H9 (cell line): ENCODE data around the gene FPGS. TPM values are rescaled to one million over a fixed set of nuclear protein-coding genes. Genes with fewer than 3 reads are reported as not detected.
A peak's percentile ranks its signal among the peaks of the same experiment; 100 is the strongest.

Experiments used
- DNase-seq: peaks from one replicate; pipeline ENCODE4 v3.0.0-alpha.2; 2017
- H2AFZ ChIP-seq: one replicate; pipeline ENCODE4 v1.6.1; 2013; ENCODE audit warnings: mild to moderate bottlenecking, low read length, control low read depth, moderate library complexity
- H2AK5ac ChIP-seq: 2 replicates; pipeline ENCODE4 v1.6.1; 2013; ENCODE audit warnings: low read length, control low read depth, mixed read lengths; ENCODE audit not compliant: insufficient read length
- H2BK120ac ChIP-seq: one replicate; pipeline ENCODE4 v1.6.1; 2013; ENCODE audit warnings: low read depth, mild to moderate bottlenecking, low read length, control low read depth, inconsistent platforms; ENCODE audit not compliant: poor library complexity, severe bottlenecking
- H2BK12ac ChIP-seq: 2 replicates; pipeline ENCODE4 v1.6.1; 2013; ENCODE audit warnings: low read length, control low read depth, mixed read lengths, low read depth; ENCODE audit not compliant: insufficient read length
- H2BK15ac ChIP-seq: 2 replicates; pipeline ENCODE4 v1.6.1; 2013; ENCODE audit warnings: low read depth, low read length, control low read depth
- H2BK20ac ChIP-seq: one replicate; pipeline ENCODE4 v1.6.1; 2013; ENCODE audit warnings: low read depth, mild to moderate bottlenecking, low read length, control low read depth, inconsistent platforms; ENCODE audit not compliant: poor library complexity, severe bottlenecking
- H2BK5ac ChIP-seq: 2 replicates; pipeline ENCODE4 v1.6.1; 2013; ENCODE audit warnings: low read length, control low read depth, mixed read lengths; ENCODE audit not compliant: insufficient read length
- H3K14ac ChIP-seq: 2 replicates; pipeline ENCODE4 v1.6.1; 2013; ENCODE audit warnings: low read length, control low read depth; ENCODE audit not compliant: insufficient read depth
- H3K18ac ChIP-seq: 2 replicates; pipeline ENCODE4 v1.6.1; 2013; ENCODE audit warnings: low read depth, mild to moderate bottlenecking, mixed read lengths, low read length, control low read depth; ENCODE audit not compliant: insufficient read length
- H3K23ac ChIP-seq: 2 replicates; pipeline ENCODE4 v1.6.1; 2013; ENCODE audit warnings: low read length, control low read depth, mixed read lengths, low read depth; ENCODE audit not compliant: insufficient read length
- H3K23me2 ChIP-seq: 2 replicates; pipeline ENCODE4 v1.6.1; 2013; ENCODE audit warnings: low read depth, mild to moderate bottlenecking, mixed read lengths, low read length, control low read depth; ENCODE audit not compliant: insufficient read length, poor library complexity, severe bottlenecking
- H3K27ac ChIP-seq: 2 replicates; pipeline ENCODE4 v1.5.1; 2013; ENCODE audit warnings: low read length, control low read depth, mixed read lengths, low read depth; ENCODE audit not compliant: insufficient read length
- H3K27me3 ChIP-seq: 2 replicates; pipeline ENCODE4 v1.6.1; 2013; ENCODE audit warnings: low read length, control low read depth, inconsistent platforms; ENCODE audit not compliant: insufficient read depth
- H3K4ac ChIP-seq: 2 replicates; pipeline ENCODE4 v1.6.1; 2013; ENCODE audit warnings: low read depth, mild to moderate bottlenecking, control low read depth, inconsistent platforms, low read length, moderate library complexity
- H3K4me1 ChIP-seq: 2 replicates; pipeline ENCODE4 v1.6.1; 2013; ENCODE audit warnings: low read length, control low read depth, inconsistent platforms; ENCODE audit not compliant: insufficient read depth
- H3K4me2 ChIP-seq: 2 replicates; pipeline ENCODE4 v1.6.1; 2013; ENCODE audit warnings: low read length, control low read depth, mixed read lengths; ENCODE audit not compliant: insufficient read length, insufficient read depth
- H3K56ac ChIP-seq: 2 replicates; pipeline ENCODE4 v1.6.1; 2013; ENCODE audit warnings: low read depth, mild to moderate bottlenecking, mixed read lengths, low read length, control low read depth; ENCODE audit not compliant: insufficient read length
- H3K79me1 ChIP-seq: 2 replicates; pipeline ENCODE4 v1.6.1; 2013; ENCODE audit warnings: low read depth, mild to moderate bottlenecking, moderate library complexity, low read length, control low read depth, inconsistent platforms; ENCODE audit not compliant: insufficient read depth, poor library complexity, severe bottlenecking
- H3K79me2 ChIP-seq: 2 replicates; pipeline ENCODE4 v1.6.1; 2013; ENCODE audit warnings: low read length, control low read depth, inconsistent platforms; ENCODE audit not compliant: insufficient read depth
- H3K9ac ChIP-seq: 2 replicates; pipeline ENCODE4 v1.6.1; 2013; ENCODE audit warnings: low read length, control low read depth, mixed read lengths; ENCODE audit not compliant: insufficient read length; ENCODE audit errors: extremely low read depth
- H3K9me3 ChIP-seq: one replicate; pipeline ENCODE4 v1.6.1; 2013; ENCODE audit warnings: low read depth, low read length, inconsistent platforms; ENCODE audit not compliant: control insufficient read depth
- H3T11ph ChIP-seq: one replicate; pipeline ENCODE4 v1.6.1; 2013; ENCODE audit warnings: mild to moderate bottlenecking, low read length, control low read depth, inconsistent platforms
- H4K20me1 ChIP-seq: one replicate; pipeline ENCODE4 v1.6.1; 2013; ENCODE audit not compliant: control insufficient read depth, insufficient read length, insufficient read depth
- H4K5ac ChIP-seq: 2 replicates; pipeline ENCODE4 v1.6.1; 2013; ENCODE audit warnings: low read depth, mild to moderate bottlenecking, mixed read lengths, low read length, control low read depth; ENCODE audit not compliant: insufficient read length
- H4K8ac ChIP-seq: replicated peaks from 2 replicates; pipeline ENCODE4 v1.6.1; 2013; ENCODE audit warnings: low read length, control low read depth, mixed read lengths, low read depth; ENCODE audit not compliant: insufficient read length
- H4K91ac ChIP-seq: 2 replicates; pipeline ENCODE4 v1.6.1; 2013; ENCODE audit warnings: low read depth, mild to moderate bottlenecking, moderate library complexity, mixed read lengths, low read length, control low read depth; ENCODE audit not compliant: insufficient read length
- H3K27ac Mint-ChIP-seq, 3 experiments: 2 replicates in 2 of 3; 3 replicates in 1 of 3; pipeline ENCODE4 v1.8.0; 2020 to 2021; ENCODE audit warnings: mixed read lengths in 3 of 3, mild to moderate bottlenecking in 1 of 3, moderate library complexity in 1 of 3
- H3K27me3 Mint-ChIP-seq: 2 replicates; pipeline ENCODE4 v1.8.0; 2021; ENCODE audit warnings: low read depth, mild to moderate bottlenecking, moderate library complexity, mixed read lengths
- H3K36me3 Mint-ChIP-seq, 3 experiments: 2 replicates in 2 of 3; 3 replicates in 1 of 3; pipeline ENCODE4 v1.8.0; 2020 to 2021; ENCODE audit warnings: low read depth in 3 of 3, mixed read lengths in 3 of 3; ENCODE audit not compliant: insufficient read depth in 1 of 3
- H3K4me1 Mint-ChIP-seq, 2 experiments: 2 replicates each; pipeline ENCODE4 v1.8.0; 2020; ENCODE audit warnings: mixed read lengths in 2 of 2
- H3K4me3 Mint-ChIP-seq, 2 experiments: 2 replicates in 1 of 2; 3 replicates in 1 of 2; pipeline ENCODE4 v1.8.0; 2020 to 2021; ENCODE audit warnings: mild to moderate bottlenecking in 2 of 2, mixed read lengths in 2 of 2, moderate library complexity in 1 of 2
- H3K9me3 Mint-ChIP-seq, 2 experiments: 2 replicates in 1 of 2; 3 replicates in 1 of 2; pipeline ENCODE4 v1.8.0; 2020; ENCODE audit warnings: mild to moderate bottlenecking in 2 of 2, mixed read lengths in 2 of 2, moderate library complexity in 1 of 2
- WGBS: extraction: QIAGEN DNeasy Blood & Tissue Kit; methylation state at CpG from one replicate; pipeline ENCODE4 v1.1.7; 2013; ENCODE audit warnings: missing lambda C conversion rate, low lambda C conversion rate, mixed read lengths; ENCODE audit not compliant: insufficient read length; ENCODE audit errors: extremely low coverage; 5-methylcytosine and 5-hydroxymethylcytosine counted together
- total RNA-seq: library from RNA; stranded (reverse); gene quantifications from 2 replicates; pipeline ENCODE4 v1.2.1, GENCODE V29; 2021
- TF ChIP-seq, protein P1 (sequence below): fragments of 200-600 bp; sonication (generic); conservative IDR thresholded peaks from 3 replicates; pipeline ENCODE4 v1.8.0; 2021; ENCODE audit warnings: antibody characterized with exemption, mild to moderate bottlenecking

Gene FPGS
- total RNA-seq, 1 experiment from 2014 or later, result 68.4 TPM

DNA sequence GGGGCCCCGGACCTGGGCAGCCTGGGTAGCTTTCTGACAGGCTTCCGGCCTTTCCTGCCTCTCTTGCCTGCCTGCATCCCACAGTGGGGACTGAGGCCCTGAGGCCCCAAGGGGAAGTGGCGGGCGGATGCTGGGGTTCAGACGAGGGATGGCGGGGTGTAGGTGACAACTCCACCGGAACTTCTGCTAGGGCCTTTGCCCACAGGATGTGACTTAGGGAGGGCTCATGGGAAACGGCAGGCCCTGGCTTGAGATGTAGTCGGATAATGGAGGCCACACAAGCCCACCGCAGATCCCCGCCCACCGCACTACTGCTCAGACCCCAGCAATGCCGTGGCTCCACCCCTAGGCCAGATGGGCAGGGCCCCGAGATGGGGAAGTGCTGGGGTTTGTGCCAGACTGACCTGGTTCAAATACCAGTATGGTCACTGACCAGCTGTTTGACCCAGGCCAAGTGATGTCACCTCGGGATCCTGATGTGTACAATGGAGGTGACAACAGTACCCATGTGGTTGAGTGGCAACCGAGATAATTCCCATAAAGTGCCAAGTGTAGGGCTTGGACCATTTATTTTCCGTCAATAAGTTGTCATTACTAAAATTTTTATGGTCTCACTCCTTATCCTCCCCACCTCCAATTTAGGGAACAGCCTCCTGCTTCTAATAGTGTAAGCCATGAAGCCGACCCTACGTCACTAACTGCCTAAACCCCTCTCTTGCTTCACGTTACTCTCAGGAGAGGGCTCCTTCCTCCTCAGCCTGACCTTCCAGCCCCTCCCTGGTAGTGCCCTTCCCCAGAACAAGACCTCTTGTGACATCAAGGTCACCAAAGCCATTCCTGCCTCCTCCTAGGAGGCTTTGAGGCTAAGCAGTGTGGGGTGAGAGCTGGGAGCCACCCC is 19.3 kb upstream of the FPGS start:
- Histone ChIP-seq H3K9ac (no peak overlapping the region), H3K23me2 (peaks cover 2% of the 10 kb centered on the region), H2BK120ac (no peak overlapping the region), H2AFZ (no peak overlapping the region), H3K27ac (no peak overlapping the region), H4K5ac (no peak overlapping the region), H2BK15ac (no peak overlapping the region), H2BK12ac (no peak overlapping the region), H3K4ac (no peak overlapping the region), H2BK5ac (no peak overlapping the region), H3K4me1 (no peaks in the 10 kb centered on the region; the same call in 1 of the 2 replicates), H3K9me3 (no peaks in the 10 kb centered on the region), H4K20me1 (no peaks in the 10 kb centered on the region), H2AK5ac (no peak overlapping the region), H3K79me1 (peaks cover 13% of the 10 kb centered on the region), H3K18ac (no peak overlapping the region), H4K91ac (no peak overlapping the region), H3K14ac (no peak overlapping the region), H3K27me3 (no peaks in the 10 kb centered on the region; the same call in 1 of the 2 replicates), H4K8ac (no peak overlapping the region), H3K56ac (no peak overlapping the region), H3K23ac (no peak overlapping the region), H3K4me2 (no peak overlapping the region), H3K79me2 (peaks cover 3% of the 10 kb centered on the region; the same call in 1 of the 2 replicates), H3T11ph (no peak overlapping the region), H2BK20ac (no peak overlapping the region)
- no peak for DNase-seq
- peak overlapping the region in 1 of 2 experiments; percentile 35; a peak in 1 of 5 replicates for H3K4me3 Mint-ChIP-seq
- H3K27me3 Mint-ChIP-seq, result peaks cover 6% of the 10 kb centered on the region
- H3K4me1 Mint-ChIP-seq, result peaks cover 7 to 36% of the 10 kb centered on the region in 2 experiments
- no peak overlapping the region for H3K27ac Mint-ChIP-seq
- H3K9me3 Mint-ChIP-seq, result no peaks in the 10 kb centered on the region
- TF ChIP-seq, protein P1, sequence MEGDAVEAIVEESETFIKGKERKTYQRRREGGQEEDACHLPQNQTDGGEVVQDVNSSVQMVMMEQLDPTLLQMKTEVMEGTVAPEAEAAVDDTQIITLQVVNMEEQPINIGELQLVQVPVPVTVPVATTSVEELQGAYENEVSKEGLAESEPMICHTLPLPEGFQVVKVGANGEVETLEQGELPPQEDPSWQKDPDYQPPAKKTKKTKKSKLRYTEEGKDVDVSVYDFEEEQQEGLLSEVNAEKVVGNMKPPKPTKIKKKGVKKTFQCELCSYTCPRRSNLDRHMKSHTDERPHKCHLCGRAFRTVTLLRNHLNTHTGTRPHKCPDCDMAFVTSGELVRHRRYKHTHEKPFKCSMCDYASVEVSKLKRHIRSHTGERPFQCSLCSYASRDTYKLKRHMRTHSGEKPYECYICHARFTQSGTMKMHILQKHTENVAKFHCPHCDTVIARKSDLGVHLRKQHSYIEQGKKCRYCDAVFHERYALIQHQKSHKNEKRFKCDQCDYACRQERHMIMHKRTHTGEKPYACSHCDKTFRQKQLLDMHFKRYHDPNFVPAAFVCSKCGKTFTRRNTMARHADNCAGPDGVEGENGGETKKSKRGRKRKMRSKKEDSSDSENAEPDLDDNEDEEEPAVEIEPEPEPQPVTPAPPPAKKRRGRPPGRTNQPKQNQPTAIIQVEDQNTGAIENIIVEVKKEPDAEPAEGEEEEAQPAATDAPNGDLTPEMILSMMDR, result no peak
- H3K36me3 Mint-ChIP-seq, result peaks cover 15 to 17% (median 17%) of the 10 kb centered on the region in 3 experiments
- WGBS, result no CpG with 5 or more reads among the region's 20 CpGs
